ENCODE results near the gene ZSCAN21.

The ZSCAN21 gene

DNA sequence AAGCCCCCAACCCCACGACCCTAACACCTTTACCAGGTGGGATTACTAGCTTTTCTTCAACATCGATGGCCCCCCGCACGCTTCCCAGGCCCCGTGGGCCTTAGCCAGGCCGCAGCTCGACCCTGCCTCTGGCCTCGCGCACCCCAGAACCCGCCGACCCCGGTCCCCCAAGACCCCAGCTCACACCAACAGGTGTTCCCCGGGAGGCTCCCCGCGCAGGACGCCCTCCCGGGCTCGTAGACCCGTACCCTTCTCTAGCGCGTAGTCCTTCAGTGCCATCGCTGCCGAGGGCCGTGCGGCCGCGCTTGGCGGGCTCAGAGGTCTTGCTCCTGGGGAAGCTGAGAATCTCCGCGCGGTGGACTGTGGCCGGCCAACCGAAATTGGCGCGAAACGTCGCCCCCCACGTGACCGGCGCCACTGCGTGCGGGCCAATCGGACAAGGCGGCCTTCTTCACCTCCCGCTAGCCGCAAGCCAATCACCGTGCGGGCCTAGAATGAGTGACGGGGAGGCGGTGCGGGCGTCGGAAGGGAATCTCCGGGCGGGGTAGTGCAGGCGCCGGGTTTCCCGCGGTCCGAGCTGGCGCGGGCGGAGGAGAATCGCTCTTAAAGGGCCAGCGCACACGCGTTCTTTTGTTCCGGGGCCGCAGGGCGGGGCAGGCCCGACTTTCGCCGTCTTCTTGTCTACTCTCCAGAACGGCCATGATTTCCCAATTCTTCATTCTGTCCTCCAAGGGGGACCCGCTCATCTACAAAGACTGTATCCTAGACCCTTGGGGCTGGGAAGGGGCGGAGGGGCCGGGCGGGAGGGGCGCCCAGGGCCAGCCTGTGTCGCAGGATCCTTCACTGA, 51.7 kb downstream of the ZSCAN21 start, which contains the start of the genes AP4M1 and MCM7:
Gene AP4M1 (plus strand): TSS at position 628 of the 847 bp plus-strand sequence. CDS start 72 bp downstream, at position 700.
Gene MCM7 (minus strand): TSS at position 382 of the 847 bp plus-strand sequence. CDS start 103 bp downstream, at position 279.
- peak; percentile 99 for DNase-seq

GRCh38 chr7:100102950-100103840, 53.6 kb downstream of the ZSCAN21 start:
- no peak for DNase-seq

GRCh38 chr7:100105534-100105933, 56.0 kb downstream of the ZSCAN21 start:
- no peak for DNase-seq

- no peak for DNase-seq
Observed at GRCh38 chr7:100106633-100107032, 57.1 kb downstream of the ZSCAN21 start.

DNA sequence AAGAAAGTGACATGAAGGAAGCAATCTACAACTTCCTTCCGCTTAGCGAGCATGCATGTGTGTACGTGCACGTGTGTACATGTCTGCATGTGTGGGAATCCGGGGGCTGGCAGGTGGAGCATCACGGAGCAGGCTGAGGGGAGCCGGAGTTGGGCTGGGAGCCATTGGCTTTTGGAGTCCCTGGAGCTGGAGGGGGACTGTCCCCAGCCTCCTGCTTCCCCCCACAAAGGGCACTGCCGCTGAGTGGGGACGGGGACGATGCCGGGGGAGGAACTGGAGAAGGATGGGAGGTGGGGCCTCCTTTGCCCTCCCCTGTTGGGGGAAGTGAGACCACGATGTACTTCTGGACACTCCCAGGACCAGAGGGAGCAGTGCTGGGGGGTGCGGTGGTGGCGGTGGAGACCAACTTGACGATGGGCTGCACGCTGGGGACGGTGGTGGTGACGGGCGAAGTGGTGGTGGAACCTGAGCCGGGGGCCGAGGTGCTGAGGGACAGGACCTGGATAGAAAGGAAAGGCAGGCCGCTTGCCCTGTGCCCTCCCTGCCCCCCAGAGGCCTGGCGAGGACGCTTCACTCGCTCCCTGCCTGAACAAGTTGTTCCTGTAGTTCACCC, 57.7 kb downstream of the ZSCAN21 start:
- no peak for DNase-seq

DNA sequence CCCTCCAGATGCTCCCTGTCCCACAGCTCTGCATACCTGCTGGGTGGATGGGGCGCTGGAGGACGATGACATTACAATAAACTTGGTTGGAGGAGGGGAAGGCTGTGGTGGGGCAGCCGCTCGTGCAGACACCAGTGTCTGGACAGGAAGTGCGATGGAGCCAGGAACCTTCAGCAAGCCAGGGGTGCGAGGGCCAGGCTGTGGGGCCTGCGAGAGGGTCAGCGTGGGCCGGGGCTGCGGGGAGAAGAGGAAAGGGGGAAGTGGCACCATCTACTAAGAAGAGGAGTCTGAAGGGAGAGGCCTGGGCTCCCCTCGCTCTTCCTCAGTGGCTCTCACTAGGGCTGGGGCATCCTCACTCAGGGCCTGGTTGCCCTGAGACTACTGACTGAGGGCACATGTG, 58.3 kb downstream of the ZSCAN21 start:
- DNase-seq: no peak

DNA sequence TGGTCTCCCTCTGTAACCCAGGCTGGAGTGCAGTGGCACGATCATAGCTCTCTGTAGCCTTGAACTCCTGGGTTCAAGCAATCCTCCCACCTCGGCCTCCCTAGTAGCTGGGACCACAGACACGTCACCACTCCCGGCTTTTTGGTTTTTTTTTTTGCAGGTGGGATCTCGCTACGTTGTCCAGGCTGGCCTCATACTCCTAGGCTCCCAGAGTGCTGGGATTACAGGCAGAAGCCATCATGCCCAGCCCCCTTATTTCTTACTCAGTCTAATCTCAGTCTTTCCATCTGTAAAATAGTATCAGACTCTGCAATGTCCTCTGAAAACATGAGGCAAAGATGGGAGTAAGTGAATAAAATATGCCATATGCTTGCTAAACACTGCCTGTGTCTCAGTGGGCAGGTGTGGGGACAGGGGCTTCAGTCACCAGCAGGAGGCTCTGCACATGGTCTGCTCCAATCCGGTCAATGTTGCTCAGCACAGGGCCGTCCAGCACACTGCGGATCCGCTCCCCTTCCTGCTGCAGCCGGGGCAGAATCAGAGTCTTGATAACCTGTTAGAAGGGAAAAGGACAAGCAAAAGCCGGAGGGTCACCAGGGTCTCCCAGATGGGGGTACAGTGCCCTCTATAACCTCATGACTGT, 60.1 kb downstream of the ZSCAN21 start:
- DNase-seq: peak; percentile 31

GRCh38 chr7:100111156-100111555, 61.6 kb downstream of the ZSCAN21 start:
- DNase-seq: no peak

DNA sequence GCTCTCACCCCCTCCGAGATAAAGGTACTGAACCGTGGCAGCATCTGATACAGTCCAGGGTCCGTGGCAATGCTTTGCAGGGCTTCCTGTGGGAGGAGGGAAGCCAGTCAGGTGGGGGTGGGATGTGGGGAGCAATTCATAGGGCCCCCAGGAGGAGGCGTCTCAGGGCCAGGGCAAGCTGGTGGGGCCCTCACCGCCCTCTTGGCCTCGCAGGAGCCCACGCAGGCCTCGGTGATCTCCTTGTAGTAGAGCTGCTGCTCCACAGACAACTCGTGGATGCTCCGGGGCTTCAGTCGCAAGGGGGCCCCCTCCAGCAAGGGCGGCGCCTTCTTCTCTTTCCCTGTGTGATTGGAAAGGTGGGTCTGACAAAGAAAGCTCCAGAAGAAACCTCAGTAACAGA, 62.3 kb downstream of the ZSCAN21 start:
- DNase-seq: no peak

Measured in NCI-H82 (cell line).